ENCODE results near the gene EXD1. TPM values are rescaled to one million over a fixed set of nuclear protein-coding genes. Genes with fewer than 3 reads are reported as not detected.

Gene EXD1
- total and polyA plus RNA-seq, 2 of the 13 experiments (the other 11 are each of a cell fraction or from before 2014, with no cell fraction given): not detected

GRCh38 chr15:41230650-41231421 is at the start of gene EXD1, which contains the start of gene CHP1 (continued):
- TF ChIP-seq ZNF724P (CRISPR knock-in tag; IDR thresholded peaks at IDR 0.05; ENCODE audit: borderline replicate concordance) (peak; percentile 77; the same call in 1 of the 2 replicates), ESRRA (CRISPR knock-in tag; IDR thresholded peaks at IDR 0.05; ENCODE audit: low read depth) (peak; percentile 33; the same call in 1 of the 2 replicates), NFKBIZ (CRISPR knock-in tag; IDR thresholded peaks at IDR 0.05) (peak; percentile 74), NFIC (IDR thresholded peaks at IDR 0.05; ENCODE audit: low read length) (no peak), HNF1B (CRISPR knock-in tag; IDR thresholded peaks at IDR 0.05) (peak; percentile 93), ZNF251 (CRISPR knock-in tag; IDR thresholded peaks at IDR 0.05) (no peak), TBL1XR1 (IDR thresholded peaks at IDR 0.05; ENCODE audit: borderline replicate concordance, low read length, partially characterized antibody) (peak; percentile 31), KLF12 (CRISPR knock-in tag; IDR thresholded peaks at IDR 0.05; ENCODE audit: borderline replicate concordance) (peak; percentile 60; the same call in 1 of the 2 replicates), ETV6 (CRISPR knock-in tag; conservative IDR thresholded peaks at IDR 0.05) (peak; percentile 80; the same call in 1 of the 2 replicates), KDM5B (CRISPR knock-in tag; IDR thresholded peaks at IDR 0.05; ENCODE audit: borderline replicate concordance) (peak; percentile 96), ZSCAN9 (CRISPR knock-in tag; IDR thresholded peaks at IDR 0.05; ENCODE audit: borderline replicate concordance) (peak; percentile 67; the same call in 1 of the 2 replicates), ZNF207 (IDR thresholded peaks at IDR 0.05; ENCODE audit: borderline replicate concordance) (no peak), ZNF607 (CRISPR knock-in tag; IDR thresholded peaks at IDR 0.05; ENCODE audit: borderline replicate concordance) (peak; percentile 99), ISX (CRISPR knock-in tag; conservative IDR thresholded peaks at IDR 0.05) (no peak), TERF1 (CRISPR knock-in tag; IDR thresholded peaks at IDR 0.05) (no peak), TMF1 (CRISPR knock-in tag; IDR thresholded peaks at IDR 0.05; ENCODE audit: low read depth) (peak; percentile 58; the same call in 1 of the 2 replicates), PAWR (CRISPR knock-in tag; IDR thresholded peaks at IDR 0.05; ENCODE audit: borderline replicate concordance) (peak; percentile 97), ZNF549 (CRISPR knock-in tag; IDR thresholded peaks at IDR 0.05) (no peak), HOXA3 (CRISPR knock-in tag; IDR thresholded peaks at IDR 0.05) (peak; percentile 79), THRA (CRISPR knock-in tag; IDR thresholded peaks at IDR 0.05; ENCODE audit: borderline replicate concordance) (peak; percentile 44), ZMAT3 (CRISPR knock-in tag; conservative IDR thresholded peaks at IDR 0.05) (peak; percentile 91), TBX2 (CRISPR knock-in tag; IDR thresholded peaks at IDR 0.05; ENCODE audit: borderline replicate concordance) (peak; percentile 67), PTBP1 (IDR thresholded peaks at IDR 0.05; ENCODE audit: low read depth, low read length, poor library complexity, severe bottlenecking) (peak; percentile 38), FOXP1 (IDR thresholded peaks at IDR 0.05) (no peak), FOXP1 (CRISPR knock-in tag; IDR thresholded peaks at IDR 0.05) (no peak), CENPX (CRISPR knock-in tag; IDR thresholded peaks at IDR 0.05) (no peak), DBP (CRISPR knock-in tag; IDR thresholded peaks at IDR 0.05; ENCODE audit: not compliant biosample characterization) (no peak)

All from HepG2 (cell line).